Measurements from ENCODE around the gene ADAMTS10.
"Not testable (repeated sequence)": the region's sequence is repeated elsewhere in the genome, so short reads cannot be mapped to it uniquely, and the experiment has no call there.

Gene ADAMTS10

GRCh38 chr19:8561075-8561764 is 49.3 kb downstream of the ADAMTS10 start:
- no peak for DNase-seq (ENCODE audit: low read depth in 2 of 2)

DNA sequence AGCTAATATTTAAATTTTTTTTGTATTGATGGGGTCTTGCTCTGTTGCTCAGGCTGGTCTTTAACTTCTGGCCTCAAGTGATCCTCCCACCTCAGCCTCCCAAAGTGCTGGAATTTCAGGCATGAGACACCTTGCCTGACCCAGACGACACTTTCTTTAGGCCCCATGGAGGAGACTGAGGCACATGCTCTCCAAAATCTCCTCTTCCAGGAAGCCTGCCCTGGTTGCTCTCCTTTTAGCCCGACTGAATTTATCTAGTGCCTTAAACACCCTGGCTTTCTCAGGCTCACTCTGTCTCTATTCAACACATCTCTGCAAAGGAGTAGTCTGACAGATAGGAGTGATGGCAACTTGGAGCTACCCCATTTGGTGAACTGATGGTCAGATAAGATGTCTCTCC is 52.2 kb downstream of the ADAMTS10 start:
- no peak for DNase-seq (ENCODE audit: low read depth in 2 of 2)

DNA sequence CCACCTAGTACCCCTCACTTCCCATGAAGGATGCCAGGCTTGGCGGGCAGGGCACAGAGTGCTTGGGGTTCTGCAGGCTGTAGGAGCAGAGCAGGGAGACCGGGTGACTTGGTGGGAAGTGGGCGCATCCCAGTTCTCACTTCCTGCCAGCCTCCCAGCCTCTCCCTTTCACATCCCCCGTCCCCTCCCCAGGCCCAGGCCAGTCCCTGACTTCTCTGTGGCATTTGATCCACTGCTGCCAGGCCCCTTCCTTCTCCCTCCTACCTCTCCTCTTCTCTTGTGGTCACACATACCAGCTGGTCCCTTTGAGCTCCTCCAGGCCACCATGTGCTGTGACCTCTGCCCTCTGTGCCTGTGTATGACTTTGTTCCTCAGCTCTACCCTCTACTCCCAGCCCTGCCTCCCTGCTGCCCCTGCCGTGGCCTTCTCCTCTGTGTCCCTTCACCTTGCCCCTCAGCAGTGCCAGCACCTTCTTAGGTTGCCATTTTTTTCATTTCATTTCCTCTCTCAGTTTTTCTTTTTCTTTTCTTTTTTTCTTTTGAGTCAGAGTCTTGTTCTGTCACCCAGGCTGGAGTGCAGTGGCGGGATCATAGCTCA is 52.8 kb downstream of the ADAMTS10 start:
- no peak for DNase-seq (ENCODE audit: low read depth in 2 of 2)

DNA sequence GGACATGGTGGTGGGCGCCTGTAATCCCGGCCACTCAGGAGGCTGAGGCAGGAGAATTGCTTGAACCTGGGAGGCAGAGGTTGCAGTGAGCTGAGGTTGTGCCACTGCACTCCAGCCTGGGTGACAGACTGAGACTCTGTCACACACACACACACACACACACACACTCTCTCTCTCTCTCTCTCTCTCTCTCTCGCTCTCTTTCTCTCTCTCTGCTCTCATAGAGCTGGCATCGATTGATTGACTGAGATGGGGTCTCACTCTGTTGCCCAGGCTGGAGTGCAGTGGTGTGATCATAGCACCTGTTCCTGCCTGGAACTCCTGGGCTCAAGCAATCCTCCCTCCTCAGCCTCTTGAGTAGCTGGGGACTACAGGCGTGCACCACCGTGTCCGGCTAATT is 56.8 kb downstream of the ADAMTS10 start:
- not testable (repeated sequence) for DNase-seq (ENCODE audit: low read depth in 2 of 2)

- DNase-seq (ENCODE audit: low read depth in 2 of 2), result no peak
Observed at GRCh38 chr19:8552810-8553209, 57.7 kb downstream of the ADAMTS10 start.

DNA sequence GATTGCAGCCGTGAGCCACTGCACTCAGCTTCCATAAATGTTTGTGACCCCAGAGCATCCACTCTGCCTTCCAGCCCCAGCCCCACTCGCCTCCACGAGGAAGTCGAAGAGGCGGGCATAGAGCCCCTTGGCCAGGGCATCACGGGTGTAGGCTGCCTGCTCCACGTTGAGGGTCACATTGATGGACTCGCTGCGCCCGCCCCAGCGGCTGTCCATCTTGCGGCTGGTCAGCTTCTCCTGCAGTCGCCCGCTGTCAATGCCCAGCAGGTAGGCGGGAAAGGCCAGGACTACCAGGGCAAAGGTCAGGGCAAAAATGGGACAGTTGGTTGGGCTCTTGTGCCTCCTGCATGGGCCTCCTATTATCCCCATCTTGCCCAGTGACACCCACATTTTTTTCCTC is 60.4 kb downstream of the ADAMTS10 start:
- DNase-seq (ENCODE audit: low read depth in 2 of 2), result no peak

DNA sequence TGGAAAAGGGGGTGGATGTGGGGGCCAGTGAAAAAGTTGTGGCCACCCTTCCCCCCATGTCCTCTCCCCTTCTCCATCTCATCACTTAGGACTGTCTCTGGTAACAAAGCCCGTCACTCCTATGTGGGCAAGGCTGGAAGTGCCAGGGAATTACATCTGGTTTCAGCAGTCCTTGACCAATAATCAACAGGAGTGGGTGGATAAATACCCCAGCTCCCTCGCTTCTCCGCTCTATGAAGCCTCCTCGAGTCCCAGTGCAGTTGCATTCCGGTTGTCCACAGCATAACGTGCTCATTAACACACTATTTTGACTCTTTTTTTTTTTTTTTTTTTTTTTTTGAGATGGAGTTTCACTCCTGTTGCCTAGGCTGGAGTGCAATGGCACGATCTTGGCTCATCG is 64.8 kb downstream of the ADAMTS10 start:
- no peak for DNase-seq (ENCODE audit: low read depth in 2 of 2)

GRCh38 chr19:8544168-8544567 is 66.3 kb downstream of the ADAMTS10 start:
- DNase-seq (ENCODE audit: low read depth in 2 of 2), result no peak

DNA sequence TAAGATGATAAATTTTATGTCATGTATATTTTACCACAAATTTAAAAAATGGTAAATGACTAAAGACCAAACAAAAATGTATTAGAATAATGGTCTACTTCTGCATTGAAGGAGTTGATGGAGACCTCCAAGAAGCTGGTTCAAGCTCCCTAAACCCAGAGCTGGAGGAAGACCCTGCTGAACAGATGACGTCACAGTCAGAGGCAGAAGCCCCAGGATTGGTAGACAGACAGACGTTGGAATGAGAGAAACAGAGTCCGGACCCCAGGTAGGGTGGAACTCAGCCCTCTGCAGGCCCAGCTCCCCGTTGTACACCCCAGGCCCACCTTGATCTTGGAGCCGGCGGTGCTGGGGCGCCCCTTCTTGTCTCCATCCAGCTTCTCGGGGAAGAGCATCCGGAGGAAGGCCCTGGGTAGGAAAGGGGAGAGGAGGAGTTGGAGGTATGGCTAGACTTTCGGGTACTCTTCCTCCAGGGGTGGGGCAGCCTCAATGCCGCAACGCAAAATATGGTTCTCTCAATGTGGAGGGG is 70.8 kb downstream of the ADAMTS10 start:
- DNase-seq (ENCODE audit: low read depth in 2 of 2), result no peak

GRCh38 chr19:8537099-8537498 is 73.4 kb downstream of the ADAMTS10 start:
- DNase-seq (ENCODE audit: low read depth in 2 of 2), result no peak

GRCh38 chr19:8536282-8536681 is 74.2 kb downstream of the ADAMTS10 start:
- no peak for DNase-seq (ENCODE audit: low read depth in 2 of 2)

GRCh38 chr19:8532225-8532624 is 78.3 kb downstream of the ADAMTS10 start:
- no peak for DNase-seq (ENCODE audit: low read depth in 2 of 2)

- DNase-seq (ENCODE audit: low read depth in 2 of 2), result no peak
Observed at GRCh38 chr19:8531470-8531869, 79.0 kb downstream of the ADAMTS10 start.
